Measurements from ENCODE around the gene CYP3A4.

DNA sequence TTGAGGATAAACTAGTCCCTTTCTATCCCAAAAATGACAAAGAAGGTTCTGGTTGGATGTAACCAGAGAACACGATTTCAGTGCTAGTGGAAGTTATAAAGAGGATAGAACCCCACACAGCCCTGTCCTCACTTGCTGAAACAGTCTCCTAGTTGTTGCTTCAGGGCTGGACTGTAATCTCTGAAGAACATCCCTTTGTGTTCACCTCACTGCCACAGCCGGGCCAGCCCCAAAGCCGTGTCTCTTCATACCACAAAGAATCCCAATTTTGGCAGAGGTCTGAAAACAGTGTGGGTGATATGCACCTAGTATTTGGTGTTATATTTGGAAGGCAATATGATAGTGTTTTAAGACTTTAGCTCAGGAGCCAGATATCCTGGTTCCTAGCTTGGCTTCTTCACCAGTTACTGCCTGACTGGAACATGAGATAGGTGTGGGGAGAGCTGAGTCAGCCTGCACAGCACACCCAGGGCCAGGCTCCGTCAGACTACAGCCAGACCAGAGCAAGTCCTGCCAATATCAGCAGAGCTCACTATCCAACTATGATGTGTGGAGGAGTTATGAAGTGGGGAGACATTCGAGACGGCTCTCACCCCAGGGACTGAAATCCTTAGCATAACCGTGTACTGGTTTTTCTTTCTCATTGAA, 21.2 kb downstream of the CYP3A4 start:
- TF ChIP-seq ISL1 (CRISPR knock-in tag; IDR thresholded peaks at IDR 0.05) (no peak), GLIS3 (CRISPR knock-in tag; IDR thresholded peaks at IDR 0.05) (no peak), ARNTL (CRISPR knock-in tag; IDR thresholded peaks at IDR 0.05; ENCODE audit: borderline replicate concordance, low read depth) (no peak), ZFP30 (CRISPR knock-in tag; IDR thresholded peaks at IDR 0.05) (no peak), ZFP3 (CRISPR knock-in tag; IDR thresholded peaks at IDR 0.05) (no peak), RARB (CRISPR knock-in tag; IDR thresholded peaks at IDR 0.05) (no peak), TOX (CRISPR knock-in tag; IDR thresholded peaks at IDR 0.05; ENCODE audit: borderline replicate concordance) (no peak), ZNF565 (CRISPR knock-in tag; conservative IDR thresholded peaks at IDR 0.05; ENCODE audit: low read depth) (no peak)
- TF ChIP-seq, protein P1, sequence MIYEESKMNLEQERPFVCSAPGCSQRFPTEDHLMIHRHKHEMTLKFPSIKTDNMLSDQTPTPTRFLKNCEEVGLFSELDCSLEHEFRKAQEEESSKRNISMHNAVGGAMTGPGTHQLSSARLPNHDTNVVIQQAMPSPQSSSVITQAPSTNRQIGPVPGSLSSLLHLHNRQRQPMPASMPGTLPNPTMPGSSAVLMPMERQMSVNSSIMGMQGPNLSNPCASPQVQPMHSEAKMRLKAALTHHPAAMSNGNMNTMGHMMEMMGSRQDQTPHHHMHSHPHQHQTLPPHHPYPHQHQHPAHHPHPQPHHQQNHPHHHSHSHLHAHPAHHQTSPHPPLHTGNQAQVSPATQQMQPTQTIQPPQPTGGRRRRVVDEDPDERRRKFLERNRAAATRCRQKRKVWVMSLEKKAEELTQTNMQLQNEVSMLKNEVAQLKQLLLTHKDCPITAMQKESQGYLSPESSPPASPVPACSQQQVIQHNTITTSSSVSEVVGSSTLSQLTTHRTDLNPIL (CRISPR knock-in tag; IDR thresholded peaks at IDR 0.05; ENCODE audit: low read depth) = no peak
- TF ChIP-seq, protein P2, sequence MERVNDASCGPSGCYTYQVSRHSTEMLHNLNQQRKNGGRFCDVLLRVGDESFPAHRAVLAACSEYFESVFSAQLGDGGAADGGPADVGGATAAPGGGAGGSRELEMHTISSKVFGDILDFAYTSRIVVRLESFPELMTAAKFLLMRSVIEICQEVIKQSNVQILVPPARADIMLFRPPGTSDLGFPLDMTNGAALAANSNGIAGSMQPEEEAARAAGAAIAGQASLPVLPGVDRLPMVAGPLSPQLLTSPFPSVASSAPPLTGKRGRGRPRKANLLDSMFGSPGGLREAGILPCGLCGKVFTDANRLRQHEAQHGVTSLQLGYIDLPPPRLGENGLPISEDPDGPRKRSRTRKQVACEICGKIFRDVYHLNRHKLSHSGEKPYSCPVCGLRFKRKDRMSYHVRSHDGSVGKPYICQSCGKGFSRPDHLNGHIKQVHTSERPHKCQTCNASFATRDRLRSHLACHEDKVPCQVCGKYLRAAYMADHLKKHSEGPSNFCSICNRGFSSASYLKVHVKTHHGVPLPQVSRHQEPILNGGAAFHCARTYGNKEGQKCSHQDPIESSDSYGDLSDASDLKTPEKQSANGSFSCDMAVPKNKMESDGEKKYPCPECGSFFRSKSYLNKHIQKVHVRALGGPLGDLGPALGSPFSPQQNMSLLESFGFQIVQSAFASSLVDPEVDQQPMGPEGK (CRISPR knock-in tag; IDR thresholded peaks at IDR 0.05; ENCODE audit: borderline replicate concordance) = no peak
- TF ChIP-seq, protein P3, sequence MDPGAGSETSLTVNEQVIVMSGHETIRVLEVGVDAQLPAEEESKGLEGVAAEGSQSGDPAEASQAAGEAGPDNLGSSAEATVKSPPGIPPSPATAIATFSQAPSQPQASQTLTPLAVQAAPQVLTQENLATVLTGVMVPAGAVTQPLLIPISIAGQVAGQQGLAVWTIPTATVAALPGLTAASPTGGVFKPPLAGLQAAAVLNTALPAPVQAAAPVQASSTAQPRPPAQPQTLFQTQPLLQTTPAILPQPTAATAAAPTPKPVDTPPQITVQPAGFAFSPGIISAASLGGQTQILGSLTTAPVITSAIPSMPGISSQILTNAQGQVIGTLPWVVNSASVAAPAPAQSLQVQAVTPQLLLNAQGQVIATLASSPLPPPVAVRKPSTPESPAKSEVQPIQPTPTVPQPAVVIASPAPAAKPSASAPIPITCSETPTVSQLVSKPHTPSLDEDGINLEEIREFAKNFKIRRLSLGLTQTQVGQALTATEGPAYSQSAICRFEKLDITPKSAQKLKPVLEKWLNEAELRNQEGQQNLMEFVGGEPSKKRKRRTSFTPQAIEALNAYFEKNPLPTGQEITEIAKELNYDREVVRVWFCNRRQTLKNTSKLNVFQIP (CRISPR knock-in tag; IDR thresholded peaks at IDR 0.05; ENCODE audit: borderline replicate concordance, low read depth) = no peak

Measured in SK-N-SH treated with all-trans-retinoic acid at 6 μM for 48 hours (cell line).